Measurements from ENCODE around the gene ELF3. TPM values are rescaled to one million over a fixed set of nuclear protein-coding genes. Genes with fewer than 3 reads are reported as not detected.

ELF3 gene
- polyA plus RNA-seq, 1 donor from 2014 or later, result 0.26 TPM

DNA sequence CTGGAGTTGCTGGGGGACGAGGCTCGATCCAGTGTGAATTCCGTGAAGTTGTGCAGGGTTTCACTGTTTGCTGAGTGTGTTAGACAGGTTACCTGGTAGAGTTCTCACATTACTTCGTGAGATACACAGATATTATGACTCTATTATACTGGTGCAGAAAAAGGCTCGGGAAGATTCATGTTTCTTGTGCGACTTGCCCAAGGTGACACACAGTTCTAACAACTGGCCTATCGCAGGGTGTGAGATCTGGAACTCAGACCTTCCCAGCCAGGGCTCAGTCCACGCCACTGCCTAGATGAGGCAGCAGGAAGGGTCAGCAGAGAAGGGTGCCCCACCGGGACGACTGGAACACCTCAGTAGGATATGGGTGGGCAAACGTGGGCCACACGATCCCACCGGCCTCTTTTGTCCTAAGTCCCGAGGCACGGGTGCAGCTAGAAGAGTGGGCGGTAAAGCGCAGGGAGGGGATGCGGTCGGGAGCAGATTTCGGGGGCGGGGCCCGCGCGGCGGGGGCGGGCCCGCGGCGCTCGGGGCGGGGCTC lies 28.2 kb upstream of the ELF3 start:
- H3K4me3 ChIP-seq (ENCODE audit: low read length), result peak overlapping the region; percentile 74
- peak overlapping the region; percentile 52 for H3K27ac ChIP-seq (ENCODE audit: low read length)
- H3K9me3 ChIP-seq (ENCODE audit: low read length), result no peaks in the 10 kb centered on the region
- peak overlapping the region; percentile 88 for H2AFZ ChIP-seq (ENCODE audit: low read depth, low read length)
- TF ChIP-seq POLR2AphosphoS5 (IDR thresholded peaks at IDR 0.05), result peak; percentile 20
- no peak for TF ChIP-seq TAF1 (IDR thresholded peaks at IDR 0.05; ENCODE audit: low read depth)
- H4K20me1 ChIP-seq (ENCODE audit: insufficient read depth), result no peaks in the 10 kb centered on the region
- no peaks in the 10 kb centered on the region for H3F3A ChIP-seq (ENCODE audit: insufficient read depth, low read length, poor library complexity, severe bottlenecking)
- no peaks in the 10 kb centered on the region for H3K9me2 ChIP-seq (ENCODE audit: insufficient read depth, low read length)
- H3K4me2 ChIP-seq (ENCODE audit: low read length), result peak overlapping the region; percentile 68
- no peaks in the 10 kb centered on the region for H3K27me3 ChIP-seq (ENCODE audit: insufficient read depth, low read depth, low read length)
- no peaks in the 10 kb centered on the region for H3K36me3 ChIP-seq (ENCODE audit: insufficient read depth, low read length)
- peak overlapping the region; percentile 90 for H3K9ac ChIP-seq (ENCODE audit: low read length)
- peaks cover 29% of the 10 kb centered on the region for H3K79me2 ChIP-seq (replicated peaks; ENCODE audit: insufficient read depth, low read length)

DNA sequence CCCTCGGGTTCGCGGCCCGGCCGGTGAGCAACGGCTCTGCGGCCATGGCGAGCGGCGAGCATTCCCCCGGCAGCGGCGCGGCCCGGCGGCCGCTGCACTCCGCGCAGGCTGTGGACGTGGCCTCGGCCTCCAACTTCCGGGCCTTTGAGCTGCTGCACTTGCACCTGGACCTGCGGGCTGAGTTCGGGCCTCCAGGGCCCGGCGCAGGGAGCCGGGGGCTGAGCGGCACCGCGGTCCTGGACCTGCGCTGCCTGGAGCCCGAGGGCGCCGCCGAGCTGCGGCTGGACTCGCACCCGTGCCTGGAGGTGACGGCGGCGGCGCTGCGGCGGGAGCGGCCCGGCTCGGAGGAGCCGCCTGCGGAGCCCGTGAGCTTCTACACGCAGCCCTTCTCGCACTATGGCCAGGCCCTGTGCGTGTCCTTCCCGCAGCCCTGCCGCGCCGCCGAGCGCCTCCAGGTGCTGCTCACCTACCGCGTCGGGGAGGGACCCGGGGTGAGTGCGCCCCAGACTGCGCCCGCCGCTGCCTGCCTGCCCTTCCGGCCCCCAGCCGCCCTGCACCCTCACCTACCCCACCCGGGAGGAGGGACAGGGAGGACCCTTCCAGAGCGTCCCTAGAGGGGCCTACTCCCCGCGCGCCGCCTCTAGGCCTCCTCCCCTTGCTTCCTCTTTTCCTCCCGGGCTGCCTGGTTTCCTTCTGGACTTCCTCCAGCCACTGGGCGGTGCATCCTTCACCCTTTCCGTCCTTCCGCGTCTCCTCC lies 27.6 kb upstream of the ELF3 start, which contains the start of gene RNPEP:
RNPEP (plus strand) TSS at position 26 of the 757 bp plus-strand sequence; CDS start at position 45, 19 bp downstream.
- Histone ChIP-seq H3K79me2 (replicated peaks; ENCODE audit: insufficient read depth, low read length) (peaks cover 29% of the 10 kb centered on the region), H3K9me3 (ENCODE audit: low read length) (no peaks in the 10 kb centered on the region), H3K36me3 (ENCODE audit: insufficient read depth, low read length) (no peaks in the 10 kb centered on the region), H3K27ac (ENCODE audit: low read length) (peak within 1 kb of the TSS; percentile 84), H3K27me3 (ENCODE audit: insufficient read depth, low read depth, low read length) (no peaks in the 10 kb centered on the region), H3K4me3 (ENCODE audit: low read length) (peak within 1 kb of the TSS; percentile 74), H2AFZ (ENCODE audit: low read depth, low read length) (peak within 1 kb of the TSS; percentile 88), H3K9ac (ENCODE audit: low read length) (peak within 1 kb of the TSS; percentile 90), H3F3A (ENCODE audit: insufficient read depth, low read length, poor library complexity, severe bottlenecking) (no peaks in the 10 kb centered on the region), H3K9me2 (ENCODE audit: insufficient read depth, low read length) (no peaks in the 10 kb centered on the region), H4K20me1 (ENCODE audit: insufficient read depth) (no peaks in the 10 kb centered on the region), H3K4me2 (ENCODE audit: low read length) (peak within 1 kb of the TSS; percentile 91)
- peak; percentile 48 for TF ChIP-seq MXI1 (conservative IDR thresholded peaks at IDR 0.05; ENCODE audit: poor library complexity, severe bottlenecking)
- no peak for TF ChIP-seq EZH2 (IDR thresholded peaks at IDR 0.05; ENCODE audit: borderline replicate concordance, insufficient read depth, low read length, poor library complexity, severe bottlenecking)
- TF ChIP-seq SMC3 (conservative IDR thresholded peaks at IDR 0.05; ENCODE audit: poor library complexity), result peak; percentile 27
- TF ChIP-seq POLR2AphosphoS5 (IDR thresholded peaks at IDR 0.05), result peak; percentile 25
- peak; percentile 41 for TF ChIP-seq CTCF (IDR thresholded peaks at IDR 0.05; ENCODE audit: poor library complexity, severe bottlenecking)
- no peak for TF ChIP-seq EP300 (conservative IDR thresholded peaks at IDR 0.05; ENCODE audit: poor library complexity, severe bottlenecking)

GRCh38 chr1:201983380-201983805 lies 27.0 kb upstream of the ELF3 start:
- Histone ChIP-seq H3K79me2 (replicated peaks; ENCODE audit: insufficient read depth, low read length) (peaks cover 29% of the 10 kb centered on the region), H3K9ac (ENCODE audit: low read length) (peak overlapping the region; percentile 90), H3K4me3 (ENCODE audit: low read length) (peak overlapping the region; percentile 74), H3K27ac (ENCODE audit: low read length) (peak overlapping the region; percentile 84), H3F3A (ENCODE audit: insufficient read depth, low read length, poor library complexity, severe bottlenecking) (no peaks in the 10 kb centered on the region), H3K4me2 (ENCODE audit: low read length) (peak overlapping the region; percentile 91), H3K36me3 (ENCODE audit: insufficient read depth, low read length) (no peaks in the 10 kb centered on the region), H3K9me2 (ENCODE audit: insufficient read depth, low read length) (no peaks in the 10 kb centered on the region), H3K9me3 (ENCODE audit: low read length) (no peaks in the 10 kb centered on the region), H3K27me3 (ENCODE audit: insufficient read depth, low read depth, low read length) (no peaks in the 10 kb centered on the region), H4K20me1 (ENCODE audit: insufficient read depth) (no peaks in the 10 kb centered on the region), H2AFZ (ENCODE audit: low read depth, low read length) (peak overlapping the region; percentile 80)
- no peak for TF ChIP-seq TAF1 (IDR thresholded peaks at IDR 0.05; ENCODE audit: low read depth)
- TF ChIP-seq EP300 (conservative IDR thresholded peaks at IDR 0.05; ENCODE audit: poor library complexity, severe bottlenecking), result no peak
- no peak for TF ChIP-seq EZH2 (IDR thresholded peaks at IDR 0.05; ENCODE audit: borderline replicate concordance, insufficient read depth, low read length, poor library complexity, severe bottlenecking)
- no peak for TF ChIP-seq RAD21 (conservative IDR thresholded peaks at IDR 0.05)
- TF ChIP-seq POLR2AphosphoS5 (IDR thresholded peaks at IDR 0.05), result no peak
- TF ChIP-seq SMC3 (conservative IDR thresholded peaks at IDR 0.05; ENCODE audit: poor library complexity), result no peak
- TF ChIP-seq REST (IDR thresholded peaks at IDR 0.05; ENCODE audit: borderline replicate concordance), result no peak
- TF ChIP-seq MXI1 (conservative IDR thresholded peaks at IDR 0.05; ENCODE audit: poor library complexity, severe bottlenecking), result no peak
- no peak for TF ChIP-seq CTCF (IDR thresholded peaks at IDR 0.05; ENCODE audit: poor library complexity, severe bottlenecking)

Measured in neural cell (in vitro differentiated cells).